Caco-2 (cell line): ENCODE data around the gene C11orf86. TPM values are rescaled to one million over a fixed set of nuclear protein-coding genes. Genes with fewer than 3 reads are reported as not detected.

Experiments
- BruUV-seq: library from RNA; stranded (reverse); fragments of 400-500 nt; replicated peaks from 2 replicates; lab custom pipeline; 2021; lab: Mats Ljungman, UMichigan
- CTCF ChIA-PET: fragments of 300-600 bp; sonication (Branson Sonifier 250); formaldehyde crosslinking; loops from one replicate; lab custom pipeline; 2022; ENCODE audit warnings: antibody characterized with exemption; lab: Charles Lee
- POLR2A ChIA-PET: fragments of 300-600 bp; sonication (Branson Sonifier 250); formaldehyde crosslinking; loops from one replicate; lab custom pipeline; 2022; ENCODE audit warnings: antibody characterized with exemption; lab: Charles Lee
- DNase-seq, 2 experiments: peaks; one replicate each; pipeline versions ENCODE4 v3.0.0 to v3.0.0-alpha.2; 2020 to 2022
- H3K27me3 ChIP-seq: replicated peaks from 2 replicates; pipeline ENCODE4 v1.6.0; 2011; ENCODE audit warnings: low read length; ENCODE audit not compliant: control insufficient read depth, insufficient read depth
- H3K36me3 ChIP-seq: 2 replicates; pipeline ENCODE4 v1.5.1; 2011; ENCODE audit warnings: low read length; ENCODE audit not compliant: control insufficient read depth, insufficient read depth
- H3K4me1 ChIP-seq: fragments of 250-450 bp; sonication (Bioruptor Pico); 2 replicates; pipeline ENCODE4 v1.5.1; 2020; ENCODE audit warnings: mild to moderate bottlenecking
- H3K4me3 ChIP-seq: 2 replicates; pipeline ENCODE4 v1.5.1; 2011; ENCODE audit warnings: low read depth, mild to moderate bottlenecking, control low read depth, low read length
- H3K9me3 ChIP-seq: fragments of 250-450 bp; sonication (Bioruptor Pico); 2 replicates; pipeline ENCODE4 v1.5.1; 2020; ENCODE audit warnings: mild to moderate bottlenecking, moderate library complexity
- H3K27ac Mint-ChIP-seq: one replicate; pipeline ENCODE4 v1.8.0; 2022; ENCODE audit warnings: mixed read lengths; ENCODE audit not compliant: unreplicated experiment
- H3K27me3 Mint-ChIP-seq: one replicate; pipeline ENCODE4 v1.8.0; 2022; ENCODE audit warnings: mixed read lengths; ENCODE audit not compliant: insufficient read depth, unreplicated experiment
- H3K36me3 Mint-ChIP-seq: one replicate; pipeline ENCODE4 v1.8.0; 2022; ENCODE audit warnings: mild to moderate bottlenecking, mixed read lengths; ENCODE audit not compliant: insufficient read depth, unreplicated experiment
- H3K4me1 Mint-ChIP-seq: one replicate; pipeline ENCODE4 v1.8.0; 2022; ENCODE audit warnings: low read depth, mixed read lengths; ENCODE audit not compliant: unreplicated experiment
- H3K4me3 Mint-ChIP-seq: one replicate; pipeline ENCODE4 v1.8.0; 2022; ENCODE audit warnings: mild to moderate bottlenecking, moderate library complexity, mixed read lengths; ENCODE audit not compliant: unreplicated experiment
- H3K9me3 Mint-ChIP-seq: one replicate; pipeline ENCODE4 v1.8.0; 2022; ENCODE audit warnings: mixed read lengths; ENCODE audit not compliant: unreplicated experiment
- CTCF ChIP-seq, 2 experiments: fragments of 200-600 bp in 1 of 2; IDR thresholded peaks; 1 replicate in 1 of 2; 2 replicates in 1 of 2; pipeline versions ENCODE4 v1.5.1 to v1.8.0; 2011 to 2022; ENCODE audit warnings: antibody characterized with exemption in 1 of 2, control low read depth in 1 of 2, inconsistent platforms in 1 of 2, low read depth in 1 of 2, low read length in 1 of 2, mild to moderate bottlenecking in 1 of 2, moderate library complexity in 1 of 2; ENCODE audit not compliant: insufficient read depth in 1 of 2, severe bottlenecking in 1 of 2, unreplicated experiment in 1 of 2
- intact Hi-C: fragments of 100-400 bp; cut with micrococcal nuclease; formaldehyde crosslinking; loops from one replicate; pipeline ENCODE4 v1.10.0; 2022; ENCODE audit not compliant: unreplicated experiment
- total RNA-seq: library from RNA; stranded (reverse); gene quantifications from 2 replicates; pipeline ENCODE4 v1.2.3, GENCODE V29; 2022

The C11orf86 gene
- total RNA-seq, 1 experiment from 2014 or later = not detected

GRCh38 chr11:67013511-67014045 is 38.5 kb downstream of the C11orf86 start:
- TF ChIP-seq CTCF (IDR thresholded peaks at IDR 0.05; ENCODE audit: insufficient read depth in 1 of 2, low read depth in 1 of 2, low read length in 1 of 2, severe bottlenecking in 1 of 2, unreplicated experiment in 1 of 2) = no peak
- no peaks in the 10 kb centered on the region for H3K9me3 Mint-ChIP-seq

GRCh38 chr11:67014343-67014742 is 39.2 kb downstream of the C11orf86 start:
- H3K9me3 ChIP-seq = no peaks in the 10 kb centered on the region
- POLR2A ChIA-PET = no interaction called here
- TF ChIP-seq CTCF (IDR thresholded peaks at IDR 0.05; ENCODE audit: insufficient read depth in 1 of 2, low read depth in 1 of 2, low read length in 1 of 2, severe bottlenecking in 1 of 2, unreplicated experiment in 1 of 2) = no peak
- Mint-ChIP-seq H3K4me3 (no peak overlapping the region), H3K27ac (no peak overlapping the region), H3K4me1 (peaks cover 6% of the 10 kb centered on the region), H3K27me3 (no peaks in the 10 kb centered on the region), H3K36me3 (no peaks in the 10 kb centered on the region), H3K9me3 (no peaks in the 10 kb centered on the region)
- intact Hi-C loops = no loop called here
- no peaks in the 10 kb centered on the region for H3K27me3 ChIP-seq
- no peak overlapping the region for H3K4me3 ChIP-seq
- CTCF ChIA-PET = no interaction called here
- no peak for DNase-seq
- H3K4me1 ChIP-seq = peaks cover 4% of the 10 kb centered on the region; the same call in 1 of the 2 replicates
- no peaks in the 10 kb centered on the region for H3K36me3 ChIP-seq
- no TSS peak for BruUV-seq

More at GRCh38 chr11:67013511-67014045, 38.5 kb downstream of the C11orf86 start:
- H3K36me3 Mint-ChIP-seq = no peaks in the 10 kb centered on the region
- H3K9me3 ChIP-seq = no peaks in the 10 kb centered on the region
- no peak overlapping the region for H3K4me3 ChIP-seq
- H3K4me1 Mint-ChIP-seq = peaks cover 6% of the 10 kb centered on the region
- ChIA-PET CTCF (no interaction called here), POLR2A (interaction anchor here (0.7 kb wide), 1 partner anchor 226 kb away, joined by 3 read pairs; no protein-coding TSS in a partner anchor)
- intact Hi-C loops = no loop called here
- H3K27ac Mint-ChIP-seq = no peak overlapping the region
- no TSS peak for BruUV-seq
- H3K27me3 Mint-ChIP-seq = no peaks in the 10 kb centered on the region
- H3K4me1 ChIP-seq = peaks cover 4% of the 10 kb centered on the region; the same call in 1 of the 2 replicates
- no peak overlapping the region for H3K4me3 Mint-ChIP-seq
- no peaks in the 10 kb centered on the region for H3K36me3 ChIP-seq
- no peaks in the 10 kb centered on the region for H3K27me3 ChIP-seq
- DNase-seq = no peak

DNA sequence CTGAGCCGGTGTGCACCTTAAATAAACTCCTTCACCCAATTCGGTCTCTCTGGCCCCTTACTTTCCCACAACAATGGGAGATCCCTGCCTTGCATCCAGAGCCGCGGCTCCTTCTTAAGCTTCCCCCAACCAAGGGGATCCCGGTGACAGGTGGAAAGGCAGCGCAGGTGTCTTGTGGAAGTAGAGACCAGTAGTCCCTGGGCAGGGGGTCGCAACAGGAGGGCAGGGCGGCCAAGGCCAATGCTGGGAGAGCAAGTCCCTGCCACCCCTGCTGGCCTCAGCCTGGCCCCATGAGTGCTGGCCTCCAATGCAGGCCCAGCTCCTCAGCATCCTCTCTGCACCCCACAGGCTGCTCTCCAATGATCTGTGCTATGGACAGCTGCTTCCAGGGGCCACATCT is 39.9 kb downstream of the C11orf86 start:
- Mint-ChIP-seq H3K4me3 (no peak overlapping the region), H3K4me1 (no peaks in the 10 kb centered on the region), H3K27ac (no peak overlapping the region), H3K27me3 (no peaks in the 10 kb centered on the region), H3K36me3 (no peaks in the 10 kb centered on the region), H3K9me3 (no peaks in the 10 kb centered on the region)
- ChIA-PET CTCF (interaction anchor here (0.7 kb wide), 1 partner anchor 88 kb away, joined by 3 read pairs; no protein-coding TSS in a partner anchor), POLR2A (no interaction called here)
- Histone ChIP-seq H3K4me3 (no peak overlapping the region), H3K27me3 (no peaks in the 10 kb centered on the region), H3K36me3 (no peaks in the 10 kb centered on the region), H3K9me3 (no peaks in the 10 kb centered on the region), H3K4me1 (peaks cover 4% of the 10 kb centered on the region; the same call in 1 of the 2 replicates)
- BruUV-seq = no TSS peak
- intact Hi-C loops = no loop called here
- no peak for DNase-seq
- no peak for TF ChIP-seq CTCF (IDR thresholded peaks at IDR 0.05; ENCODE audit: insufficient read depth in 1 of 2, low read depth in 1 of 2, low read length in 1 of 2, severe bottlenecking in 1 of 2, unreplicated experiment in 1 of 2)
